H9 (cell line): ENCODE data around the gene SLC6A18. TPM values are rescaled to one million over a fixed set of nuclear protein-coding genes. Genes with fewer than 3 reads are reported as not detected.

Source experiments
- DNase-seq: peaks from one replicate; pipeline ENCODE4 v3.0.0-alpha.2; 2017
- H2AFZ ChIP-seq: one replicate; pipeline ENCODE4 v1.6.1; 2013; ENCODE audit warnings: mild to moderate bottlenecking, low read length, control low read depth, moderate library complexity
- H2AK5ac ChIP-seq: 2 replicates; pipeline ENCODE4 v1.6.1; 2013; ENCODE audit warnings: low read length, control low read depth, mixed read lengths; ENCODE audit not compliant: insufficient read length
- H2BK120ac ChIP-seq: one replicate; pipeline ENCODE4 v1.6.1; 2013; ENCODE audit warnings: low read depth, mild to moderate bottlenecking, low read length, control low read depth, inconsistent platforms; ENCODE audit not compliant: poor library complexity, severe bottlenecking
- H2BK12ac ChIP-seq: 2 replicates; pipeline ENCODE4 v1.6.1; 2013; ENCODE audit warnings: low read length, control low read depth, mixed read lengths, low read depth; ENCODE audit not compliant: insufficient read length
- H2BK15ac ChIP-seq: 2 replicates; pipeline ENCODE4 v1.6.1; 2013; ENCODE audit warnings: low read depth, low read length, control low read depth
- H2BK20ac ChIP-seq: one replicate; pipeline ENCODE4 v1.6.1; 2013; ENCODE audit warnings: low read depth, mild to moderate bottlenecking, low read length, control low read depth, inconsistent platforms; ENCODE audit not compliant: poor library complexity, severe bottlenecking
- H2BK5ac ChIP-seq: 2 replicates; pipeline ENCODE4 v1.6.1; 2013; ENCODE audit warnings: low read length, control low read depth, mixed read lengths; ENCODE audit not compliant: insufficient read length
- H3K14ac ChIP-seq: 2 replicates; pipeline ENCODE4 v1.6.1; 2013; ENCODE audit warnings: low read length, control low read depth; ENCODE audit not compliant: insufficient read depth
- H3K18ac ChIP-seq: 2 replicates; pipeline ENCODE4 v1.6.1; 2013; ENCODE audit warnings: low read depth, mild to moderate bottlenecking, mixed read lengths, low read length, control low read depth; ENCODE audit not compliant: insufficient read length
- H3K23ac ChIP-seq: 2 replicates; pipeline ENCODE4 v1.6.1; 2013; ENCODE audit warnings: low read length, control low read depth, mixed read lengths, low read depth; ENCODE audit not compliant: insufficient read length
- H3K23me2 ChIP-seq: 2 replicates; pipeline ENCODE4 v1.6.1; 2013; ENCODE audit warnings: low read depth, mild to moderate bottlenecking, mixed read lengths, low read length, control low read depth; ENCODE audit not compliant: insufficient read length, poor library complexity, severe bottlenecking
- H3K27ac ChIP-seq: 2 replicates; pipeline ENCODE4 v1.5.1; 2013; ENCODE audit warnings: low read length, control low read depth, mixed read lengths, low read depth; ENCODE audit not compliant: insufficient read length
- H3K27me3 ChIP-seq: 2 replicates; pipeline ENCODE4 v1.6.1; 2013; ENCODE audit warnings: low read length, control low read depth, inconsistent platforms; ENCODE audit not compliant: insufficient read depth
- H3K4ac ChIP-seq: 2 replicates; pipeline ENCODE4 v1.6.1; 2013; ENCODE audit warnings: low read depth, mild to moderate bottlenecking, control low read depth, inconsistent platforms, low read length, moderate library complexity
- H3K4me1 ChIP-seq: 2 replicates; pipeline ENCODE4 v1.6.1; 2013; ENCODE audit warnings: low read length, control low read depth, inconsistent platforms; ENCODE audit not compliant: insufficient read depth
- H3K4me2 ChIP-seq: 2 replicates; pipeline ENCODE4 v1.6.1; 2013; ENCODE audit warnings: low read length, control low read depth, mixed read lengths; ENCODE audit not compliant: insufficient read length, insufficient read depth
- H3K56ac ChIP-seq: 2 replicates; pipeline ENCODE4 v1.6.1; 2013; ENCODE audit warnings: low read depth, mild to moderate bottlenecking, mixed read lengths, low read length, control low read depth; ENCODE audit not compliant: insufficient read length
- H3K79me1 ChIP-seq: 2 replicates; pipeline ENCODE4 v1.6.1; 2013; ENCODE audit warnings: low read depth, mild to moderate bottlenecking, moderate library complexity, low read length, control low read depth, inconsistent platforms; ENCODE audit not compliant: insufficient read depth, poor library complexity, severe bottlenecking
- H3K79me2 ChIP-seq: 2 replicates; pipeline ENCODE4 v1.6.1; 2013; ENCODE audit warnings: low read length, control low read depth, inconsistent platforms; ENCODE audit not compliant: insufficient read depth
- H3K9ac ChIP-seq: 2 replicates; pipeline ENCODE4 v1.6.1; 2013; ENCODE audit warnings: low read length, control low read depth, mixed read lengths; ENCODE audit not compliant: insufficient read length; ENCODE audit errors: extremely low read depth
- H3K9me3 ChIP-seq: one replicate; pipeline ENCODE4 v1.6.1; 2013; ENCODE audit warnings: low read depth, low read length, inconsistent platforms; ENCODE audit not compliant: control insufficient read depth
- H3T11ph ChIP-seq: one replicate; pipeline ENCODE4 v1.6.1; 2013; ENCODE audit warnings: mild to moderate bottlenecking, low read length, control low read depth, inconsistent platforms
- H4K20me1 ChIP-seq: one replicate; pipeline ENCODE4 v1.6.1; 2013; ENCODE audit not compliant: control insufficient read depth, insufficient read length, insufficient read depth
- H4K5ac ChIP-seq: 2 replicates; pipeline ENCODE4 v1.6.1; 2013; ENCODE audit warnings: low read depth, mild to moderate bottlenecking, mixed read lengths, low read length, control low read depth; ENCODE audit not compliant: insufficient read length
- H4K8ac ChIP-seq: replicated peaks from 2 replicates; pipeline ENCODE4 v1.6.1; 2013; ENCODE audit warnings: low read length, control low read depth, mixed read lengths, low read depth; ENCODE audit not compliant: insufficient read length
- H4K91ac ChIP-seq: 2 replicates; pipeline ENCODE4 v1.6.1; 2013; ENCODE audit warnings: low read depth, mild to moderate bottlenecking, moderate library complexity, mixed read lengths, low read length, control low read depth; ENCODE audit not compliant: insufficient read length
- H3K27ac Mint-ChIP-seq, 3 experiments: 2 replicates in 2 of 3; 3 replicates in 1 of 3; pipeline ENCODE4 v1.8.0; 2020 to 2021; ENCODE audit warnings: mixed read lengths in 3 of 3, mild to moderate bottlenecking in 1 of 3, moderate library complexity in 1 of 3
- H3K27me3 Mint-ChIP-seq: 2 replicates; pipeline ENCODE4 v1.8.0; 2021; ENCODE audit warnings: low read depth, mild to moderate bottlenecking, moderate library complexity, mixed read lengths
- H3K36me3 Mint-ChIP-seq, 3 experiments: 2 replicates in 2 of 3; 3 replicates in 1 of 3; pipeline ENCODE4 v1.8.0; 2020 to 2021; ENCODE audit warnings: low read depth in 3 of 3, mixed read lengths in 3 of 3; ENCODE audit not compliant: insufficient read depth in 1 of 3
- H3K4me1 Mint-ChIP-seq, 2 experiments: 2 replicates each; pipeline ENCODE4 v1.8.0; 2020; ENCODE audit warnings: mixed read lengths in 2 of 2
- H3K4me3 Mint-ChIP-seq, 2 experiments: 2 replicates in 1 of 2; 3 replicates in 1 of 2; pipeline ENCODE4 v1.8.0; 2020 to 2021; ENCODE audit warnings: mild to moderate bottlenecking in 2 of 2, mixed read lengths in 2 of 2, moderate library complexity in 1 of 2
- H3K9me3 Mint-ChIP-seq, 2 experiments: 2 replicates in 1 of 2; 3 replicates in 1 of 2; pipeline ENCODE4 v1.8.0; 2020; ENCODE audit warnings: mild to moderate bottlenecking in 2 of 2, mixed read lengths in 2 of 2, moderate library complexity in 1 of 2
- WGBS: extraction: QIAGEN DNeasy Blood & Tissue Kit; methylation state at CpG from one replicate; pipeline ENCODE4 v1.1.7; 2013; ENCODE audit warnings: missing lambda C conversion rate, low lambda C conversion rate, mixed read lengths; ENCODE audit not compliant: insufficient read length; ENCODE audit errors: extremely low coverage; 5-methylcytosine and 5-hydroxymethylcytosine counted together
- total RNA-seq: library from RNA; stranded (reverse); gene quantifications from 2 replicates; pipeline ENCODE4 v1.2.1, GENCODE V29; 2021
- TF ChIP-seq, protein P1 (sequence below): fragments of 200-600 bp; sonication (generic); conservative IDR thresholded peaks from 3 replicates; pipeline ENCODE4 v1.8.0; 2021; ENCODE audit warnings: antibody characterized with exemption, mild to moderate bottlenecking

SLC6A18 gene
- total RNA-seq, 1 experiment from 2014 or later = not detected

DNA sequence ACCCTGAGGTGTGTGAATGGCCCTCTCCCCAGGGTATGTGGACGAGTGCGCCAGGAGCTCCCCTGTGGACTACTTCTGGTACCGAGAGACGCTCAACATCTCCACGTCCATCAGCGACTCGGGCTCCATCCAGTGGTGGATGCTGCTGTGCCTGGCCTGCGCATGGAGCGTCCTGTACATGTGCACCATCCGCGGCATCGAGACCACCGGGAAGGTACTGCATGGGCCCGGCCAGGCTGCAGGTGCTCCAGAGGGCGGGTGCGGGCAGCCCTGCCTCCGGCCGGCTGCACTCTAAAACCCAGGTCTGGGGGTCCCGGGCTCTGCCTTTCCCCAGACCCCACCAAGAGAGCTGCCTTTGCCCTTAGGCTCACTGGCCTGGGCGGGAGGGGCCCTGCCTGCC, 12.9 kb upstream of the SLC6A18 start:
- no peaks in the 10 kb centered on the region for H3K79me2 ChIP-seq
- H3K4me1 Mint-ChIP-seq = no peaks in the 10 kb centered on the region
- H2AFZ ChIP-seq = no peak overlapping the region
- no peak overlapping the region for H3K4me2 ChIP-seq
- H3K27me3 ChIP-seq = no peaks in the 10 kb centered on the region
- no peak overlapping the region for H3K27ac ChIP-seq
- no peak overlapping the region for H4K5ac ChIP-seq
- no peak overlapping the region for H3K56ac ChIP-seq
- no peaks in the 10 kb centered on the region for H3K23me2 ChIP-seq
- H2BK12ac ChIP-seq = no peak overlapping the region
- no CpG with 5 or more reads among the region's 20 CpGs for WGBS
- H2BK20ac ChIP-seq = no peak overlapping the region
- no peak overlapping the region for H2BK120ac ChIP-seq
- no peak overlapping the region for H2BK5ac ChIP-seq
- no peak overlapping the region for H3T11ph ChIP-seq
- H3K4me1 ChIP-seq = no peaks in the 10 kb centered on the region
- peaks cover 3% of the 10 kb centered on the region for H4K20me1 ChIP-seq
- H3K23ac ChIP-seq = no peak overlapping the region
- TF ChIP-seq, protein P1, sequence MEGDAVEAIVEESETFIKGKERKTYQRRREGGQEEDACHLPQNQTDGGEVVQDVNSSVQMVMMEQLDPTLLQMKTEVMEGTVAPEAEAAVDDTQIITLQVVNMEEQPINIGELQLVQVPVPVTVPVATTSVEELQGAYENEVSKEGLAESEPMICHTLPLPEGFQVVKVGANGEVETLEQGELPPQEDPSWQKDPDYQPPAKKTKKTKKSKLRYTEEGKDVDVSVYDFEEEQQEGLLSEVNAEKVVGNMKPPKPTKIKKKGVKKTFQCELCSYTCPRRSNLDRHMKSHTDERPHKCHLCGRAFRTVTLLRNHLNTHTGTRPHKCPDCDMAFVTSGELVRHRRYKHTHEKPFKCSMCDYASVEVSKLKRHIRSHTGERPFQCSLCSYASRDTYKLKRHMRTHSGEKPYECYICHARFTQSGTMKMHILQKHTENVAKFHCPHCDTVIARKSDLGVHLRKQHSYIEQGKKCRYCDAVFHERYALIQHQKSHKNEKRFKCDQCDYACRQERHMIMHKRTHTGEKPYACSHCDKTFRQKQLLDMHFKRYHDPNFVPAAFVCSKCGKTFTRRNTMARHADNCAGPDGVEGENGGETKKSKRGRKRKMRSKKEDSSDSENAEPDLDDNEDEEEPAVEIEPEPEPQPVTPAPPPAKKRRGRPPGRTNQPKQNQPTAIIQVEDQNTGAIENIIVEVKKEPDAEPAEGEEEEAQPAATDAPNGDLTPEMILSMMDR = no peak
- H3K36me3 Mint-ChIP-seq = no peaks in the 10 kb centered on the region
- no peaks in the 10 kb centered on the region for H3K9me3 ChIP-seq
- H4K91ac ChIP-seq = no peak overlapping the region
- peaks cover 0 to 6% of the 10 kb centered on the region in 2 experiments; a peak in 3 of 5 replicates for H3K9me3 Mint-ChIP-seq
- H3K27me3 Mint-ChIP-seq = peaks cover 7% of the 10 kb centered on the region
- no peak overlapping the region for H2AK5ac ChIP-seq
- H2BK15ac ChIP-seq = no peak overlapping the region
- no peak overlapping the region for H3K4ac ChIP-seq
- no peak overlapping the region for H3K4me3 Mint-ChIP-seq
- no peak overlapping the region for H4K8ac ChIP-seq
- no peak overlapping the region for H3K27ac Mint-ChIP-seq
- no peak overlapping the region for H3K18ac ChIP-seq
- H3K79me1 ChIP-seq = no peaks in the 10 kb centered on the region
- H3K9ac ChIP-seq = no peak overlapping the region
- H3K14ac ChIP-seq = no peak overlapping the region
- no peak for DNase-seq
